GM12891 (cell line): ENCODE results near the gene C16orf95.

Experiments used
- POLR2A ChIP-seq: IDR thresholded peaks from 2 replicates; pipeline ENCODE4 v1.6.1; 2011; ENCODE audit warnings: low read depth, low read length, control low read depth
- POLR2AphosphoS5 ChIP-seq: IDR thresholded peaks from 2 replicates; pipeline ENCODE4 v1.6.1; 2011; ENCODE audit warnings: low read depth, low read length, control low read depth
- TAF1 ChIP-seq: IDR thresholded peaks from 2 replicates; pipeline ENCODE4 v1.6.1; 2011; ENCODE audit warnings: low read depth, low read length, control low read depth

DNA sequence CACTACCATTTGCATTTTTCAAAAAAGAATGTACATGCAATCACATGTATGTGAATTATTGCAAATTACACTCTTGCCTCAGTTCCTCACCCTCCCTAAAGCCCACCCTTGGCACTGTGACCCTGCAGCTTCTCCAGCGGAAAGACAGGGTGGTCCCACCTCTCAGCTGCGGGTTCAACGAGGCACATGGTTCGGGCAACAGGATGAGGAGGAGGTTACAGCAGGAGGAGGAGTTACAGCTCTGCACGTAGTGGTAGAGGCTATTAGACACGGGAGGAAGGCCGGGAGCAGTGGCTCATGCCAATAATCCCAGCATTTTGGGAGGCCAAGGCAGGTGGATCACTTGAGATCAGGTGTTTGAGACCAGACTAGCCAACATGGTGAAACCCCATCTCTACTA is 5.2 kb downstream of the C16orf95 start:
- TF ChIP-seq POLR2A (no peak), POLR2AphosphoS5 (no peak), TAF1 (no peak)
